ENCODE measurements around the gene POLR3H.

DNA sequence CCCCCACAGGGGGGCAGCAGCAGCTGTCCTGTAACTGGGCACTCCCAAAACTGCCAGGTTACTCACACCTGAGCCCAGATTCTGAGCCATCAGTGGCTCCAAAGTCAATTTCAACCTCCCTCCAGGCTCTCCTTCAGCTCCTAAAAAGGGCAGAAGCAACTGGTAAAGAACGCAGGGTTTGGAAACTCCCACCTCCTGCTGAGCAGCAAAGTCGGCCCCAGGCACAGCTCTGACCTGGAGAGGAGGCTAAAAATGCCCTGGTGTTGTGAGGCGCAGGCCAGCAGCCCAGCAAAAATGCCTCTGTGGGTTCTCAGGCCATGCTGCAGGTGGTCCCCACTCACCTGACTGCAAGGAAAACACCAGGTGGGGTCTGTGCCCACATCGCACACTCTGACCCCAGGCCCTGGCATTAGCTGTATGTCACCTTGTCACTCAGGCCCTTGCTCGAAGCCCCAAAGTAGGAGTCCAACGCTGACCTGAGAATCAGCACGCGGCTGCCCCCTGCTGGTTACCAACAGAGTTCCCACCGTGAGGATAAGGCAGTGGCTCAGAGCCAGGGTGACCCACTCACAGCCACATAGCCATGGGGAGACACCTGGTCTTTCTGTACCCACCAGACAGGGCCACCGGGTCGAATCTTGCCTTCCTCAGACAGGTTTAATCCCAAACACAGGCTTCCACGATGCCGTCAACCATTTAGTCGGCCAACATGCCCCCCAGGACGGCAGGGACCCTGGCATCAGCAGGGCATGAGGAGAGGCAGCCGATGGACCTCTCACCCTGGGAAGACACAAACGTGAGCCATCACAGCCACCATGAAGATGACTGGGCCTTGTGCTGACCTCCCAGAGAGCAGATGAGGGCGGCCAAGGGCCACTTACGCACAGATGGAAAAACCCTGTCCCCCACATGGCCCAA is 11.1 kb downstream of the POLR3H start:
- TF ChIP-seq POLR2A (IDR thresholded peaks at IDR 0.05; ENCODE audit: low read length) (no peak), GATA1 (IDR thresholded peaks at IDR 0.05; ENCODE audit: low read depth, low read length) (no peak)

Data from erythroblast (primary cell).